SHP77 (cell line): Measurements from ENCODE around the gene EPS8L2.

Source experiments
- DNase-seq, 2 experiments: peaks; one replicate each; lab custom pipeline; 2025; lab: John Stamatoyannopoulos, UW

EPS8L2 gene

GRCh38 chr11:763073-763463 lies 57.0 kb downstream of the EPS8L2 start:
- no peak for DNase-seq

GRCh38 chr11:763549-764321 lies 57.7 kb downstream of the EPS8L2 start:
- DNase-seq, result no peak

DNA sequence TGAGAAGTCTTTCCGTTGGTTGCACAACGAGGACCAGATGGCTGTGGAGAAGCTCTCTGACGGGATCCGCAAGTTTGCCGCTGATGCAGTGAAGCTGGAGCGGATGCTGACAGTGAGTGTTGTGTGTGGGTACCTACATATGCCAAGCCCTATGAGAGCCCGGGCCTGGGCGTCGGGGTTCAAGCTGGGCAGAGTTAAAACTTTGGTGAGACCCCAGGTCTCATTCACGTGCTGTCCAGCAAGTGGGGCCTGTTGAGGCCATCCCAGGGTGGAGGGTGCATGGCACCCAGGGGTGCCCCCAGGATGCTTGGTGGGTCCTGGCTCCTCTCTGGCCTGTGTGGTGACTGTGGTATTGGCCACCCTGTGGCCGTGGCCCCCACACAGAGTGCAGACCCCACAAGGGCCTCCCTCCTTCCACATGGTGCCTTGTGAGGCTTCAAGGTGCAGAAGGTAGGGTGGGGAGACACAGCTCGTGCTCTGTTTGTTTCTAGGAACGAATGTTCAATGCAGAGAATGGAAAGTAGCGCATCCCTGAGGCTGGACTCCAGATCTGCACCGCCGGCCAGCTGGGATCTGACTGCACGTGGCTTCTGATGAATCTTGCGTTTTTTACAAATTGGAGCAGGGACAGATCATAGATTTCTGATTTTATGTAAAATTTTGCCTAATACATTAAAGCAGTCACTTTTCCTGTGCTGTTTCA lies 58.4 kb downstream of the EPS8L2 start:
- no peak for DNase-seq

- peak; percentile 9 to 23 for DNase-seq
Observed at GRCh38 chr11:765025-765801, 59.2 kb downstream of the EPS8L2 start.

DNA sequence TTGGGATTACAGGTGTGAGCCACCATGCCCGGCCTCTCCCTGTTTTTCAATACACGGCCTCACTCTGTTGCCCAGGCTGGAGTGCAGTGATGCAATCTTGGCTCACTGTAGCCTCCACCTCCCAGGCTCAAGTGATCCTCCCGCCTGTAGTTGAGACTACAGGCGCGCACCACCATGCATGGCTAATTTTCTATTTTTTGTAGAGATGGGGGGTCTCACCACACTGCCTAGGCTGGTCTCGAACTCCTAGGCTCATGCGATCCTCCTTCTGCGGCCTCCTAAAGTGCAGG lies 59.7 kb downstream of the EPS8L2 start:
- DNase-seq, result no peak

DNA sequence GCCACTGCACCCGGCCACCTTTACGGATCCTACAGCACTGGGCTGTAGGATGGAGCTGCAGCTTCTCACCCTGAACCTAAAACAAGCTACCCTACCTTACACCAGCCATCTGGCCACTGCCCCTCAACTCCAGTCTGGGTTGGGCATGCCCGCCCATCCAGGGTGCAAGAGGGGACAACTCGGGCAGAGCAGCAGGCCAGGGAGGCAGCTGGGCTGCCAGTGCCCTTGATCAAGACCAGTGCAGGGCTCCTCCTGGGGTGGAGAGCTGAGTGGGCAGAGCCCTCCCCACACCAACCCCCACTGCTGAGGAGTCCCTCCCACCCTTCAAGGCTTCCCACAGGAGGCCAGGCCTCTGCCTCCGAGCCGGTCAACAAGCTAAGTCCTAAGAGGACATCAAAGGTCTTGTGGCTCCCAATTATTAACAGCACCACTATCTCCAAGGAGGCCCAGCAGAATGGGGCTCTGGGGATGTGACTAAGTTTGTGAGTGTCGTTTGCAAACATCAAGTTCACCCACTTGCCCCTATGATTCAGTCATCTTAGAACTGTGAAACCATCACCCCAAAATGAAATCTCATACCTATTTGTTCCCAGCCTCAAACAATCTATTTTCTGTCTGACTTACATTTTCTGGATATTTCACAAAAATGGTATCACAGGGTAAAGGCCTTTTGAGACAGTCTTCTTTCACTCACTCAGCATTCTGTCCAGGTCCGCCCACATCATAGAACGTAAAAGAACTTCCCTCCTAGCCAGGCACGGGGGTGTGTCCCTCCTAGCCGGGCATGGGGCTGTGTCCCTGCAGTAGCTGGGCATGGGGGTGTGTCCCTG lies 60.3 kb downstream of the EPS8L2 start:
- no peak for DNase-seq

GRCh38 chr11:766936-767210 lies 60.8 kb downstream of the EPS8L2 start:
- no peak for DNase-seq

GRCh38 chr11:767238-767637 lies 61.2 kb downstream of the EPS8L2 start:
- DNase-seq, result no peak

GRCh38 chr11:769887-770641 lies 64.0 kb downstream of the EPS8L2 start:
- DNase-seq, result no peak

DNA sequence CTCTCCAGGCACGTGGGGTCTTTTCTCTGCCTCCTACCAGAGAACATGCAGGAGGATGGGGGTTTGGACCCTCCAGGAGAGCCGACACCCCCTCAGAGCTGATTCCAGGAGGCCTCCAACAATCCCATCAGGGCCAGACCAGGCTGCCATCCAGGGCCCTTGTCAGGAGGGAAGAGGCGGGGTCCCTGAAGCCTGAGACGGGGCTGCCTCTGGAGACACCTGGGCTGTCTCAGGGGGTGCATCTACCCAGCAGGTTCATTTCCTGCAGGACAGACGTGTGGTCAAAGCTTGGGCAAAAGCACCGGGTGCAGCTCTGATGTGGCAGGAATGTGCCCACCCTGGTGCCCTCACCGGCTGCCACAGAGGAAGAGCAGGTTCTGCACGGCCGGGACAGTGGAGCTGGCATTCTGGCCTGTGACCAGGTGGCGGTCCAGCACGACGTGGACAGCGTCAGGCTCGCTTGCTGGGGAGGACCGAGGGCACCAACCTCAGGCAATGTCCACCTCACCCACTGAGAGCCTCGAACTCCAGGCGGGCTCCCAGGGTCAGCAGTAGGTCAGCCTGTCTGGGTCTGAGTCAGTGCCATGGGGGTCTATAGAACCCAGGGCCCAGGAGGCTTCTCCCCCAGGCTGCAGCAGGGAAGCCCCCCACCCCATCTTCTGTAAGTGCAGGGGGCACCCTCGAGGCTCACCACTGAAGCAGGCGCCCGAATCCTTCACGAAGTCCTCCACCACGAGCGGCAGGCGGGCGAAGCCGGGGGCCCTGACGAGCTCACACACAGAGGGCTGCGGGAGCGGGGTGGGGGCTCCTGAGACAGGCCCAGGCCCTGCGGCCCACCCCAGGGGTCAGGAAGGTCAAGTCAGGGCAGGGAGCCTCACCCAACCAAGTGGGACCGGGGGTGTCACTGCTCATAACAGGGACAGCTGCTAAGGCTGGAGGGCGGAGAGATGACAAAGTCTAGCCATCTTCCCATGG lies 64.9 kb downstream of the EPS8L2 start:
- no peak for DNase-seq

GRCh38 chr11:771617-772204 lies 65.7 kb downstream of the EPS8L2 start:
- DNase-seq, result no peak

DNA sequence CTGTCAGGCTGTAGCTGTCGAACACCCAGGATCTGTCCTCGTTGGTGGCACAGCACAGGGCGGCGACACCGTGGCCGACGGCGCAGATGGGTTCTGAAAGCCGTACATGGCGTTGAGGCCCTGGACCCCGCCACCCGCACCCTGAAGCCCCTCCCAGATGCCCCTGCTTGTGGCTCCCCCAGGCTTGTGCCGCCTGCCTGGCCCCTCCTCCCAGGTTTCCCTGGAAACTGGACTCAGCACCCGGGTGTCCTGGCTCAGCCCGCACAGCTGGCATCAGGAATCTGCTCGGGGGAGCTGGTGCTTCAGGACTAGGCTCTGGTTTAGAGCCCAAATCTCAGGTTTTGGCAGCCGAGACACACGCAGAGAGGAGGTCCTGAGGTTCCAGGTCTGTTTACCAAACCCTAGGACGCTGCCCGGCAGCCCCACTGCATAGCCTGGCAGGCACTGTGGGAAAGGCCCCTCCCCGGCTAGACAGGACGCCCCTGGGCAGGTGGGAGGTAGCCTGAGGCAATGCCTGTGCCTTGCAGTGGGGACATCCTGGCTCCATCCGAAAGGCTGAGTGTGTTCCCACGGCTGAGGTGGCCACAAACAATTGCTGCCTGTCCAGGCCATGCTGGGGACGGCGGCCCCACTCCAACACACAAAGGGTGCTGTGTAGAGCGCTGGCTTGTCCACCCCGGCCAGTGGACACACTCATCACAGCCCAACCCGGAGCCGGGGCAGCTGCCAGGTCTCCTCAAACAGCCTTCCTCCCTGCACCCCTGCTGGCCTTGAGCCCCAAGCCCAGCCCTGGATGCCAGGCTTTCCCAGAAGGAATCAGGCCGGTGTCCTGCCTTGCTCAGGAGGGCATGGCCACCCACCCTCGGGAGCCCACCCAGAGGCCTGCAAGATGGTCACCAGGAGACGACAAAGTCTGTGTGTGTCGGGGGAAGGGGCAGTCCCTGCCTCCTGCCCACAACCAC lies 66.7 kb downstream of the EPS8L2 start:
- DNase-seq, result no peak

DNA sequence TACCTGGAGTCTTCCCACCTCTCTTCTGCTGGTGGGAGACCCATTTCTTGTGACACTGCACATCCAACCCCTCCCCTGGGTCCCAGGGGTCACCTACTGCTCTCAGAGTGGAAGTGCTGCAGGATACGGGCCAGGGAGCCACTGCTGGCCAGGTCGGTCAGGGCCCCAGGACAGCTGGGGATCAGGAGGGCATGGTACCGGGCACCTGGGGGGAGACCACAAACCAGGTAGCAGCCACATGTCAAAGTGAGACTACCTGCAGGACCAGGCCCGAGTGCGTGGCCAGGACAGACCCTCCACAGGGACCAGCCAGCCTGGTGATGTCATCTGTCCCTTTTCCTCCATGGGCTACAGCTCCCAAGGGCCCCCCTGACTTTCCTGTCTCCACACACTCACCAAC lies 67.4 kb downstream of the EPS8L2 start:
- no peak for DNase-seq

DNA sequence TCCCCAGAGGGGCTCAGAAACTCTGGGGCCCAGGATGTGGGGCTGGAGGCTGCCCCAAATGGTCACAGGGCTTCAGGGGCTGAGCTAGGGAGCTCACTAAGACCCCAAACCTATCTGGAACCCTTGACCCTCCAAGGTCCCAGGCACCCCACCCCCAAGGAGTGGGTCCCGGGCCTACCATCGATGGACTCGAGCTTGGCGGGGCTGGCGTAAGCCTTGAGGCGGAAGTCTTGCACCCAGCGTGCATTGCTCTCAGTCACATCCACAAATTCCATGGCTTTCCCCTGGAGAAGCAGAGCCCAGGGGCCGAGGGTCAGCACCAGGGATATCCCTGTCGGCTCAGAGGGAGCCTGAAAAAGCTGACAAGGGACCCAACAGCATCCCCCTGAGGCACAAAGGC lies 67.8 kb downstream of the EPS8L2 start:
- no peak for DNase-seq

DNA sequence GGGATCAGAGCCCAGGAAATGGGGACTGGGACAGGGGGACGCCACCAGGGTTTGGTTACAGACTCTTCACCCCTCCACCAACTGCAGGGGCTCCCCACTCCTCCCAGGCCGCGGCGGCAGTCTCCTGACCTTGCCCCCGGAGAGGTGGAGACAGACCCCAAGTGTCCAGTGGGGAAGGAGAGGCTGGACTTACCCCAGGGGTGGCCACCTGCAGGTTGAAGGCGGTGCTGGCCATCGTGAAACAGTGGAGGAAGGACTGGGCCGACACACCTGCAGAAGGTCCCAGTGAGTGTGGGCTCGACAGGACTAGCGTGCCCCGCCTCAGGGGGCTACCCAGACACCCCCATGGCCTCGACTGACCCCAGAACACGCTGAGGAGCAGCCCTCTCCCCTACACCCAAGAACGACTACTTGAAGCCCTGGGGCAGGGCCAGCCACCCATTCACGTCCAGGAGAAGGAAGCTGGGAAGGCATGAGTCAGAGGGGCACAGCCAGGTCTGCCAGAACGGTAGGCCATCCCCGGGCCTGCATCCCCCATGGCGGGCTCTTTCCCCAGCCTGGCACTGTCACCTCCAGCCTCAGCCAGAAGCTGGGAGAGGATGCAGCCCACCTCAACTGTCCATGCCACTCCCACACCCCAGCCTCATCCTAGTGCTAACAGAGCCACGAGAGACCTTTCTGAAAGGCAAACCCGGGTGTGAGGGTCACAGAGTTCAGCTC lies 69.0 kb downstream of the EPS8L2 start:
- no peak for DNase-seq

- no peak for DNase-seq
Observed at GRCh38 chr11:776263-776560, 70.2 kb downstream of the EPS8L2 start.

GRCh38 chr11:776561-777287 lies 70.7 kb downstream of the EPS8L2 start:
- no peak for DNase-seq
